Fibroblast of skin of right quadriceps (primary cell): ENCODE results near the gene NCOA4.
"Not testable (repeated sequence)": the region's sequence is repeated elsewhere in the genome, so short reads cannot be mapped to it uniquely, and the experiment has no call there.

ENCODE experiments used
- DNase-seq: peaks from one replicate; pipeline ENCODE4 v3.0.0-alpha.2; 2013

NCOA4 gene

GRCh38 chr10:45978554-45978953 lies 51.9 kb downstream of the NCOA4 start:
- not testable (repeated sequence) for DNase-seq

DNA sequence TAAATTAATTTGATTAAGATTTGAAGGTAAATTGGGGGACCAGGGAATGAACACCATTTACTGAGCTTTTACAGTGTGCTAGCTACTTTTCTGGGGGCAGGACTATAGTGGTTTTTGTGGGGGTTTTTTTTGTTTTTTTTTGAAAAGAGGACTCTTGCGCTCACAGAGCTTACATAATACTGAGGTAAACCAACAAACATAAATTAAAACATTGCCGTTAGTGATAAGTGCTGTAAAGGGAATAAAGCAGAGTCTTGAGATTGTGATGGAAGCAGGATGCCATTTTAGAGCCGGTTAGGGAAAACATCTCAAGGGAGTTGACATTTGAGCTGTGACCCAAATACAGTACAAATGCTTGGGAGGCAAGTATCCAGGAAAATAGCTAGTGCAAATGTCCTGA lies 56.4 kb downstream of the NCOA4 start:
- DNase-seq = not testable (repeated sequence)

DNA sequence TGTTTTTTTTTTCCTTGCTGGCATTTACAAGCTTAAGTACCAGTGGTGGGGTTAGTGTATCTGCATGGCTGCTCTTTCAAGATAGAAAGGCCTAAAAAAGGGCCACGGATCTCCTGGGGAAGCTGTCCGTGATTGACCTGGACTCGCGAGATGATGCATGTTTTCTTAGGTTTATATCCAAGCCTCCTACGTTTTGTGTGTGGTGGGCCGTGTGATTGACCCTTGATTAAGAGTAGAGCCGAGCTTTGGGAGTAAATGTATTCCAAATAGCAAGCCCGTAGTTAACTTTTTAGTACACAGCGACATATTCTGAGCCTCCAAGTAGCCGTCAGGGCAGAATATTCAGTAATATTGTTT lies 57.6 kb downstream of the NCOA4 start:
- not testable (repeated sequence) for DNase-seq

GRCh38 chr10:45972106-45972812 lies 58.2 kb downstream of the NCOA4 start, which contains the start of gene TIMM23:
TIMM23 (plus strand) TSS chr10:45972489; CDS start chr10:45972625, 136 bp downstream.
- peak; percentile 83 for DNase-seq

DNA sequence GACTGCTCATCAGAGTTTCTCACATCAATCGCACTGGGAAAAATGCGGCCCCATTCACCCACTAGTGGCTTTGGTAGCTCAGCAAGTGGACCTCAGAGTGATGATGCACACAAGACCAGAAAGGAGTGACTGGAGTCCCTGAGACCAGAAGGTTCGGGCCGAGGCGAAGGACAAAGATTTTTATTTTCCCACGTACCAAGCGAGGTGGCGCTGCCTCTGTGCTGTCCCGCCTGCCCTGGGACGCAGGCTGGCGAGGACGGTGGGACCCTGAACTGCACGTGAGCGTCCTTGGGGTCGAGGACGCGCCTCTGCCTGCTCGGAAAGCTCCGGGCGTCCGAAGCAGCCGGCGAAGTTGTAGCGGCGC lies 58.7 kb downstream of the NCOA4 start:
- DNase-seq = not testable (repeated sequence)

GRCh38 chr10:45971019-45971418 lies 59.4 kb downstream of the NCOA4 start:
- not testable (repeated sequence) for DNase-seq

DNA sequence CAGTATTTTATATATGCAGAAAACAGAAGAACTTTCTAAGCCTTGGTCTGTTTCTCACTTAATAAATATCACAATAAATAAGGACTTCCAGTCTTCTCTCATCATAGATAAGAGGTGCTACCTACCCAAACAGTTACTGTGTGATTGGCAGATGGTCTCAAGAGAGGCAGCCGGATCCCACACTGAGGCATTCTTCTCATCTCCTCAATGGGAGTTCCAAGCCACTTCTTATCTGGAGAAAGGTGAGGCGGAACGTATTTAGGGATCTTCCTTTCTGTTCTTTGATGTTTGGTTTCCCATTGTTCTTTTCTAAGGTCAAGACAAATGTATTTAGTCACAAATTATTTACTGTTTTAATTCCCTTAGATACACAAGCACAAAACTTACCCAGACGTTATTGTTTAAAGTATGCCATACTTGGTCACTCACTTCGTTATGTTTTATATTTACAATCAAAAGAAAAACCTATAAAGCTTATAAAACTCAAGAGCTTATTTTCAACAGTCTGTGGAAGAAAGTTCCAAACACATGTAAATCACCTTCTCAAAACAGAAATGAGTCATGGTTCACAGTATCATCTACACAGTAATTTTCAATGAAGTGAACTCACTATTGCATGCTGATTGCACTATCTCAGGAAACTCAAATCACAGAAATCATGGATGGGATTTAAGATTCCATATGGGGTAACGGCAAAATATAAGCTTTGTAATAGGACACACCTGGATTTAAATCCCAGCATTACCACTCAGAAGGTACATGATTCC lies 67.6 kb downstream of the NCOA4 start:
- DNase-seq = not testable (repeated sequence)

DNA sequence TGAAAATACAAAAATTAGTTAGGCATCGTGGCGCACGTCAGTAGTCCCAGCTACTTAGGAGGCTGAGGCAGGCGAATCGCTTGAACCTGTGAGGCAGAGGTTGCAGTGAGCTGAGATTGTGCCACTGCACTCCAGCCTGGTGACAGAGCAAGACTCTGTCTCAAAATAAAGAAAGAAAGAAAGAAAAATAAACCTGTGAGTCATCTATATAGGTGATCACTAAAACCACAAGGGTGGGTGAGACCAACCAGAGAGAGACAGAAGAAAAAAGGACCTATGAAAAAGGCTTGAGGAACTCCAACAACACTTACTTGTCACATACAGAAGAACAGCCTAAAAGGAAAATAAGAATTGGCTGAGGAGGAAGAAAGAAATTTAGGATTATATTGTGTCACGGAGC lies 72.5 kb downstream of the NCOA4 start:
- not testable (repeated sequence) for DNase-seq

DNA sequence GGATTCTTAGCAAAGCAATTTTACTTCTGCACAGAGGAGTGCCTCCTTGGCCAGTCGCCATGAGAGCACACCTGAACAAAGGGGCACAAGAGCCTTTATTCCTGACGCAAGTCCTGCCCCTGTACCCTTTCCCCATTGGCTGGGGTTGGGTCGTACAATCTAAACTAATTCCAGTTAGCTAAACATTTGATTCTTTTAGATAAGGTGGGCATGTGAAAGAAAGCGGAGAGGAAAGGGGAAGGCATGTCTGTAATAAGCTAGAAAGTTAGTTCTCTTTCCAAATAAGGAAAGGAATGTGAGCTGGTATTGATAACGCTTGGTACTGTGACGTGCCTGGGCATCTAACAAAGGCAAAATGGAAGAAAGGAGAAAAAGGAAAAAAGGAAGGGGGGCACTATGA lies 73.8 kb downstream of the NCOA4 start:
- not testable (repeated sequence) for DNase-seq
